ENCODE measurements around the gene NAA20.

Gene NAA20

GRCh38 chr20:19975436-19975799 is 41.7 kb upstream of the NAA20 start:
- H3K4me3 ChIP-seq (ENCODE audit: low read length) = peak overlapping the region; percentile 0; the same call in 1 of the 2 replicates
- no peak overlapping the region for H3K9ac ChIP-seq (ENCODE audit: low read depth, low read length)
- no peaks in the 10 kb centered on the region for H3K9me3 ChIP-seq (ENCODE audit: insufficient read depth, low read depth, low read length)
- peaks cover 22% of the 10 kb centered on the region for H3K4me1 ChIP-seq (ENCODE audit: insufficient read depth, low read length)
- no peaks in the 10 kb centered on the region for H3K27me3 ChIP-seq (ENCODE audit: insufficient read depth, low read length)
- WGBS = 93% methylated on average over 18 of the region's 18 CpGs
- no peaks in the 10 kb centered on the region for H3K36me3 ChIP-seq (ENCODE audit: insufficient read depth, low read length)
- H3K27ac ChIP-seq (ENCODE audit: low read depth, low read length) = no peak overlapping the region

GRCh38 chr20:19975901-19976300 is 41.3 kb upstream of the NAA20 start:
- Histone ChIP-seq H3K36me3 (ENCODE audit: insufficient read depth, low read length) (no peaks in the 10 kb centered on the region), H3K4me1 (ENCODE audit: insufficient read depth, low read length) (peaks cover 22% of the 10 kb centered on the region), H3K27ac (ENCODE audit: low read depth, low read length) (no peak overlapping the region), H3K9me3 (ENCODE audit: insufficient read depth, low read depth, low read length) (no peaks in the 10 kb centered on the region), H3K27me3 (ENCODE audit: insufficient read depth, low read length) (no peaks in the 10 kb centered on the region), H3K9ac (ENCODE audit: low read depth, low read length) (no peak overlapping the region), H3K4me3 (ENCODE audit: low read length) (peak overlapping the region; percentile 0; the same call in 1 of the 2 replicates)
- 93% methylated on average over 9 of the region's 9 CpGs for WGBS

- Histone ChIP-seq H3K27me3 (ENCODE audit: insufficient read depth, low read length) (no peaks in the 10 kb centered on the region), H3K4me1 (ENCODE audit: insufficient read depth, low read length) (peaks cover 22% of the 10 kb centered on the region), H3K4me3 (ENCODE audit: low read length) (peak overlapping the region; percentile 13; the same call in 1 of the 2 replicates), H3K9ac (ENCODE audit: low read depth, low read length) (no peak overlapping the region), H3K36me3 (ENCODE audit: insufficient read depth, low read length) (no peaks in the 10 kb centered on the region), H3K27ac (ENCODE audit: low read depth, low read length) (peak overlapping the region; percentile 57), H3K9me3 (ENCODE audit: insufficient read depth, low read depth, low read length) (no peaks in the 10 kb centered on the region)
- WGBS = 31% methylated on average over 7 of the region's 8 CpGs
Observed at GRCh38 chr20:19976595-19977372, 40.4 kb upstream of the NAA20 start.

GRCh38 chr20:19977373-19977770 is 39.8 kb upstream of the NAA20 start:
- Histone ChIP-seq H3K36me3 (ENCODE audit: insufficient read depth, low read length) (no peaks in the 10 kb centered on the region), H3K4me3 (ENCODE audit: low read length) (no peak overlapping the region), H3K27me3 (ENCODE audit: insufficient read depth, low read length) (no peaks in the 10 kb centered on the region), H3K27ac (ENCODE audit: low read depth, low read length) (peak overlapping the region; percentile 57), H3K9me3 (ENCODE audit: insufficient read depth, low read depth, low read length) (no peaks in the 10 kb centered on the region), H3K4me1 (ENCODE audit: insufficient read depth, low read length) (peaks cover 22% of the 10 kb centered on the region), H3K9ac (ENCODE audit: low read depth, low read length) (no peak overlapping the region)
- 89% methylated on average over 5 of the region's 5 CpGs for WGBS

- H3K9me3 ChIP-seq (ENCODE audit: insufficient read depth, low read depth, low read length) = no peaks in the 10 kb centered on the region
- H3K27me3 ChIP-seq (ENCODE audit: insufficient read depth, low read length) = no peaks in the 10 kb centered on the region
- peaks cover 22% of the 10 kb centered on the region for H3K4me1 ChIP-seq (ENCODE audit: insufficient read depth, low read length)
- no peak overlapping the region for H3K4me3 ChIP-seq (ENCODE audit: low read length)
- 94% methylated on average over 5 of the region's 6 CpGs for WGBS
- H3K9ac ChIP-seq (ENCODE audit: low read depth, low read length) = no peak overlapping the region
- H3K27ac ChIP-seq (ENCODE audit: low read depth, low read length) = no peak overlapping the region
- no peaks in the 10 kb centered on the region for H3K36me3 ChIP-seq (ENCODE audit: insufficient read depth, low read length)
Observed at GRCh38 chr20:19978511-19979210, 38.5 kb upstream of the NAA20 start.

- Histone ChIP-seq H3K9ac (ENCODE audit: low read depth, low read length) (no peak overlapping the region), H3K4me3 (ENCODE audit: low read length) (no peak overlapping the region), H3K36me3 (ENCODE audit: insufficient read depth, low read length) (no peaks in the 10 kb centered on the region), H3K27ac (ENCODE audit: low read depth, low read length) (no peak overlapping the region), H3K9me3 (ENCODE audit: insufficient read depth, low read depth, low read length) (no peaks in the 10 kb centered on the region), H3K27me3 (ENCODE audit: insufficient read depth, low read length) (no peaks in the 10 kb centered on the region), H3K4me1 (ENCODE audit: insufficient read depth, low read length) (peaks cover 17% of the 10 kb centered on the region)
- 89% methylated on average over 8 of the region's 8 CpGs for WGBS
Observed at GRCh38 chr20:19981031-19981451, 36.1 kb upstream of the NAA20 start.

- H3K4me3 ChIP-seq (ENCODE audit: low read length) = no peak overlapping the region
- H3K9me3 ChIP-seq (ENCODE audit: insufficient read depth, low read depth, low read length) = no peaks in the 10 kb centered on the region
- no peaks in the 10 kb centered on the region for H3K27me3 ChIP-seq (ENCODE audit: insufficient read depth, low read length)
- H3K36me3 ChIP-seq (ENCODE audit: insufficient read depth, low read length) = no peaks in the 10 kb centered on the region
- H3K9ac ChIP-seq (ENCODE audit: low read depth, low read length) = no peak overlapping the region
- H3K4me1 ChIP-seq (ENCODE audit: insufficient read depth, low read length) = peaks cover 7% of the 10 kb centered on the region; the same call in 1 of the 2 replicates
- H3K27ac ChIP-seq (ENCODE audit: low read depth, low read length) = no peak overlapping the region
- WGBS = 90% methylated on average over 6 of the region's 6 CpGs
Observed at GRCh38 chr20:19986419-19986818, 30.7 kb upstream of the NAA20 start.

GRCh38 chr20:19987046-19987445 is 30.1 kb upstream of the NAA20 start:
- Histone ChIP-seq H3K4me3 (ENCODE audit: low read length) (no peak overlapping the region), H3K4me1 (ENCODE audit: insufficient read depth, low read length) (peaks cover 12% of the 10 kb centered on the region; the same call in 1 of the 2 replicates), H3K9me3 (ENCODE audit: insufficient read depth, low read depth, low read length) (no peaks in the 10 kb centered on the region), H3K27ac (ENCODE audit: low read depth, low read length) (no peak overlapping the region), H3K27me3 (ENCODE audit: insufficient read depth, low read length) (no peaks in the 10 kb centered on the region), H3K9ac (ENCODE audit: low read depth, low read length) (no peak overlapping the region), H3K36me3 (ENCODE audit: insufficient read depth, low read length) (no peaks in the 10 kb centered on the region)
- 88% methylated on average over 3 of the region's 4 CpGs for WGBS

- H3K4me1 ChIP-seq (ENCODE audit: insufficient read depth, low read length) = peaks cover 39% of the 10 kb centered on the region
- H3K27ac ChIP-seq (ENCODE audit: low read depth, low read length) = no peak overlapping the region
- no peaks in the 10 kb centered on the region for H3K27me3 ChIP-seq (ENCODE audit: insufficient read depth, low read length)
- no peaks in the 10 kb centered on the region for H3K9me3 ChIP-seq (ENCODE audit: insufficient read depth, low read depth, low read length)
- no peaks in the 10 kb centered on the region for H3K36me3 ChIP-seq (ENCODE audit: insufficient read depth, low read length)
- no peak overlapping the region for H3K4me3 ChIP-seq (ENCODE audit: low read length)
- H3K9ac ChIP-seq (ENCODE audit: low read depth, low read length) = no peak overlapping the region
- WGBS = 96% methylated on average over 4 of the region's 5 CpGs
Observed at GRCh38 chr20:19990850-19991249, 26.3 kb upstream of the NAA20 start.

- WGBS = 89% methylated on average over 1 of the region's 1 CpG
- Histone ChIP-seq H3K4me3 (ENCODE audit: low read length) (no peak overlapping the region), H3K9me3 (ENCODE audit: insufficient read depth, low read depth, low read length) (no peaks in the 10 kb centered on the region), H3K4me1 (ENCODE audit: insufficient read depth, low read length) (peaks cover 39% of the 10 kb centered on the region), H3K27ac (ENCODE audit: low read depth, low read length) (no peak overlapping the region), H3K36me3 (ENCODE audit: insufficient read depth, low read length) (no peaks in the 10 kb centered on the region), H3K27me3 (ENCODE audit: insufficient read depth, low read length) (no peaks in the 10 kb centered on the region), H3K9ac (ENCODE audit: low read depth, low read length) (no peak overlapping the region)
Observed at GRCh38 chr20:19991308-19991707, 25.9 kb upstream of the NAA20 start.

- Histone ChIP-seq H3K4me3 (ENCODE audit: low read length) (no peak overlapping the region), H3K4me1 (ENCODE audit: insufficient read depth, low read length) (peaks cover 39% of the 10 kb centered on the region), H3K36me3 (ENCODE audit: insufficient read depth, low read length) (no peaks in the 10 kb centered on the region), H3K27ac (ENCODE audit: low read depth, low read length) (no peak overlapping the region), H3K9ac (ENCODE audit: low read depth, low read length) (no peak overlapping the region), H3K9me3 (ENCODE audit: insufficient read depth, low read depth, low read length) (no peaks in the 10 kb centered on the region), H3K27me3 (ENCODE audit: insufficient read depth, low read length) (no peaks in the 10 kb centered on the region)
- WGBS = 91% methylated on average over 1 of the region's 2 CpGs
Observed at GRCh38 chr20:19991854-19992253, 25.3 kb upstream of the NAA20 start.

All from HUES64 (cell line).